HK-2 (cell line): ENCODE results near the gene SLC27A1.

Source experiments
- DNase-seq: peaks from one replicate; pipeline ENCODE4 v3.0.0-alpha.2; 2018; ENCODE audit not compliant: unreplicated experiment

SLC27A1 gene

DNA sequence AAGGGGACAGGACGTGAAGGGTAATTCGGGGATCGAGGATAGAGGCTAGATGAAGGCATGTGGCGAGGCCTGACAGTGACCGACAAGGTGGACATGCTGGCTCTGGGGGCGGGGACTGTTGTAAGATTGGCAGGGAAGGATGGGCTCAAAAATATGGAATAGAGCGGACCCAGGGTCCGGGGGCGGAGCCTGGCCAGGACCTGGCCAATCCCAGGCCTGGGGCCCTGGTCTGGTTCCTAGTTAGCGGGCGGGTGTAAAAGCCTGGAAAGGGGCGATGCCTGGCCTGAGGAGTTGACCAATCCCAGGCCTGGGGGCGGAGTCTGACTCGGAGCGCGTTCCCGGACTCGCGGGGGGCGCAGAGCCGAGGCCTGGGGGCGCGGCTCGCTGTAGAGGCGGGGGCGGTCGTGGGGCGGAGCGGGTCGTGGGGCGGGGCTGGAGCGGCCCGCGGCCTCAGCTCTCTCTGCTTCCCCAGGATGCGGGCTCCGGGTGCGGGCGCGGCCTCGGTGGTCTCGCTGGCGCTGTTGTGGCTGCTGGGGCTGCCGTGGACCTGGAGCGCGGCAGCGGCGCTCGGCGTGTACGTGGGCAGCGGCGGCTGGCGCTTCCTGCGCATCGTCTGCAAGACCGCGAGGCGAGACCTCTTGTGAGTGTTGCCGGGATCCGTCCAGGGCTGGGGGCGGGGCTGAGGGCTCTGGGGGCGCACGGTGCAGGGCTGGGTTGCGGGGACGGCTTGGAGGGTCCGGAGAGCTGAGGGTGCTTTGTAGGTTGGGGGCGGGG, at the start of gene SLC27A1:
SLC27A1 (plus strand) TSS at position 457 of the 774 bp plus-strand sequence; CDS start at position 474, 17 bp downstream.
- peak; percentile 98 for DNase-seq

DNA sequence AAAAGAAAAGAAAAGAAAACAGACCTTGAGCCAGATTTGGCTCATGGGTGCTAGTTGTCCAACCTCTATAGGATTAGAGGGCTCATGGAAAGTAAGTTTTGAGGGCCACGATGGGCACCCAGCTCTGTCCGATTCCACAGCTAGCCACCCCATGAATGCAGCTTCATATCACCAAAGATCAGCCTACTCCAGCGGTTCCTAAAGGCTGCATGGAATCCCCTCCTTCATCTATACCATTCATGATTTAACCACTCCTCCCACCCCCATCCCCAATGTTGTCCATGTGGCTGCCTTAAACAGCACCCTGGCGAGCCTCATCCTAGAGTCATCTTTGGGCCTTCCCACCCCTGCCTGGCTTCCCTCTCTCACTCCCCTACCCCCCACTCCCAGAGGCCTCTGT, 48.4 kb upstream of the SLC27A1 start:
- no peak for DNase-seq

DNA sequence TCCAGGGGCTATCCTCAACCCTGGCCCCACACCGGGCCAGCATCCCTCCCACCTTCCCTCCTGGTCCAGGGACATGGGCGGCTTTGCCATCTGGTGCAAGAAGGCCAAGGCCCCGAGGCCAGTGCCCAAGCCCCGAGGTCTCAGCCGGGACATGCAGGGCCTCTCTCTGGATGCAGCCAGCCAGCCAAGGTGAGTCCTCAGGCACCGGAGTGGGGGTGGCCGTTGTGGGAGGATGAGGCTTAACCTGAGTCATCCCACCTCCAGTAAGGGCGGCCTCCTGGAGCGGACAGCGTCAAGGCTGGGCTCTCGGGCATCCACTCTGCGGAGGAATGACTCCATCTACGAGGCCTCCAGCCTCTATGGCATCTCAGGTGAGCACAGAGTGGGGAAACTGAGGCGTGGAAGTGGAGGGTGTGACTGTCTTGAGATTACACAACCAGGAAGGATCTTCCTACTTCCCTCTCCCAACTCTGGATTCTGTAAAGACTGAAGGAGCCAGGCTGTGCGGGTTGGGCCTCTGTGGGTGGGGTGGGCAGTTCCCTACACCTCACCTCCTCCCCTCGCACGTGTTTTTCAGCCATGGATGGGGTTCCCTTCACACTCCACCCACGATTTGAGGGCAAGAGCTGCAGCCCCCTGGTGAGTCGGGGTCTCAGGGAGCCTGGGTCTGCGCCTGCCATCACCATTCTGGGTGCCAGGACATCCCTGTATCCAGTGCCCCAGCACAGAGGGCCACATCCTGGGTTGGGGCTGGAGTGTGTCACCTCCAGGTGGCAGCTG, 46.7 kb upstream of the SLC27A1 start:
- DNase-seq: no peak

DNA sequence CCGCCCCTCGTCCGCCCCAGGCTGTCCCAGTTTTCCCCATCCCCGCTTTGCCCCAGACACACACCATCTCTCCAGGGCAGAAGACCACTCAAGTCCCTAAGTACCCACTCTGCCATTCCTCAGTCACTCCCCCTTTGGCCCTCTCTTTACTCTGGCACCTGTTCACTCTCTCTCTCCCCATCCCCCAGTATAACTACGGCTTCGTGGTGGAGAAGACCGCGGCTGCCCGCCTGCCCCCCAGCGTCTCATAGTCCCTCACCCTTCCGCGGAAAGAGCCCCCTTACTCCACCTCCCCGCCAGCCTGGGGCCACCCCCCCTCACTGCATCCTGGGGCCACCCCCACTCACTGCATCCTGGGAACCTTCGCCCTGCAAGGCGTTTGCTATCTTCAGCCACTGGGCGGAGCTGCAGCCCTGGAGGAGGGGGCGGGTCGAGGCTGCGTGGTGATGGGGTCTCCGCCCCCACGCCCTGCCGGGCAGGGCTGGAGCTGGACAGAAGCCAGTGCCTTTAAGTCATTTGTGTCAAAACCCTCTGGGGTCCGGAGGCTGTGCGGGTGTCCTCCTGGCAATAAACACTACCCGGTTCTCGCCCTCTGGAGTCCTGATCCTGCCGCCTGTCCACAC, 45.5 kb upstream of the SLC27A1 start:
- no peak for DNase-seq

DNA sequence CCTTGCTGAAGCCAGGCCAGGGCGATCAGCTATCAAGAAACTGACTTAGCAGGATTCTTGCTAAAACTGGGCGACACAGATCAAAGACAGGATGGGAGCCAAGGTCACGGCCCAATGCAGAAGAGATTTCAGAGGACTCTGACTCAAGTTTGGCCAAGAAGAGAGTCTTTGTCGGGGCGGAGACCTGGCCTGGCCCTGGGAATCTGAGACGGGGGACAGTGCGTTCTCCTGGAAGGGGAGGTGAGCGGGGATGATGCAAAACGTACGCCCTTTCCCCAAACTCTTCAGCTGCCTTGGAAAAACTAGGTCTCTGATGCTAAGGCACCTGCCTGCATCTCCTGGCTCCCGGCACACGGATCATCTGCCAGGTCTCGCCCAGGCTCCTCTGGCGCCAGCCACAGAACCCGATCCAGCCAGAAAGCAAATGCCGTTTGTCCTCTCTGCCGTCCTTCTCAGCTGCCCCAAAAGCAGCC, 40.6 kb upstream of the SLC27A1 start:
- DNase-seq: no peak

DNA sequence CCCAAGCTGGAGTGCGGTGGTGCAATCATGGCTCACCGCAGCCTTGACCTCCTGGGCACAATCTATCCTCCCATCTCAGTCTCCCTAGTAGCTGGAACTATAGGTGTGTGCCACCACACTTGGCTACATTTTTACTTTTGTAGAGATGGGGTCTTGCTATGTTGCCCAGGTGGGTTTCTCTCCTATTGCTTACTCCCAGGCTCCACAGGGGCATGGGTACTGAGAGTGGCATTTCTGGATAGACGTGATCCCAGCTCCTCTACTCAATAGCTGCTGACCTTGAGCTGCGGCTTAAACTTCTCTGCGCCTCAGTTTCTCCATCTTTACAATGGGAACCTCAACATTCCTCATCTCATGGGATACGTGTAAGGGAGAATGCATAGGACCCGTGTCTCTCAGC, 38.9 kb upstream of the SLC27A1 start:
- no peak for DNase-seq

DNA sequence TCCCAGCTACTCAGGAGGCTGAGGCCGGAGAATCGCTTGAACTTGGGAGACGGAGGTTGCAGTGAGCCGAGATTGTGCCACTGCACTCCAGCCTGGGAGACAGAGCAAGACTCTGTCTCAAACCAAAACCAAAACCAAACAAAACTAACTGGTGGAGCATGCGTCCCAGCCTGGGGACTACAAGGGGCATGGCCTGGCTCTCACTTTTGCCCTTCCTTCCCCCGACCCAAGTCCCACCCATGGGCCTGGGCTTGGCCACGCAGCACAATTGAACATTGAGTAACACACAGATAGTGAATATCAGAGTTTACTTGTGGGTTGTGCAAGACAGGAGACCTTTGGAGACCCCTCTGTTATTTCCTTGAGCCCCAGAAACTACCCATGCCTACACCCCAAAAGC, 35.1 kb upstream of the SLC27A1 start:
- DNase-seq: no peak

DNA sequence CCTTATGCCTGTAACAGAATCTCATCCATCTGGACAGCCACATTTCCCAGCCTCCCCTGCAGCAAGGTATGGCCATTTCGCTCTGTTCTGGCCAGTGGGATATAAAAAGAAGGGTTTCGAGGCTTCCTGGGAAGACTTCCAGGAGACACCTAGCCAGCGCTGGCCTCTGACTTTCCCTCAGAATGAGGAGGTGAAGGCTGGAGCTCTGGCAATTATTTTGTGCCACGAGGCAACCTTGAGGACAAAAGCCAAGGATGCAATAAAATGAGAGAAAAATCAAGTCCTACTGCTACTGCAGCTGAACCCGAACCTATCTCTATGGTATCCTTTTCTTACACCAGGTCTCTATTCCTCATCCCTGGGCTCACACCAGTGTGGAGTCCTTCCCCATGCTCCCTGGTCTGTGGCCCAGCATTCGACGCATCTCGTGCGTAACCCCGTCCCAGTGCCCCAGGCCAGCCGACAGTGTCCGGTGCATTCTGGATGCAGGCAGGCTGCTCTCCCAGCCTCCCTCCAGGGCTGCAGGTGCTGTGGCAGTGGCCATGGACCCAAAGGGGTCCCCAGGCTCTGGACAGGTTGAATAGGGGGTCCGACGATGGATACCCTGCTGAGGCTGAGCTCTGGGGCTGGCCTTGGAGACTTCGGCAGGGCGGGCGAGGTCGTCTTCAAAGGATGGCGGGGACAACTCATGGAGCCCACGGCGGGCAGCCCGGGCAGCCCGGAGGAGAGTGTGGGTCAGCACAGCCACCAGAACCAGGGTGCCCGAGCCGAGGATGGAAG, 34.0 kb upstream of the SLC27A1 start:
- no peak for DNase-seq

DNA sequence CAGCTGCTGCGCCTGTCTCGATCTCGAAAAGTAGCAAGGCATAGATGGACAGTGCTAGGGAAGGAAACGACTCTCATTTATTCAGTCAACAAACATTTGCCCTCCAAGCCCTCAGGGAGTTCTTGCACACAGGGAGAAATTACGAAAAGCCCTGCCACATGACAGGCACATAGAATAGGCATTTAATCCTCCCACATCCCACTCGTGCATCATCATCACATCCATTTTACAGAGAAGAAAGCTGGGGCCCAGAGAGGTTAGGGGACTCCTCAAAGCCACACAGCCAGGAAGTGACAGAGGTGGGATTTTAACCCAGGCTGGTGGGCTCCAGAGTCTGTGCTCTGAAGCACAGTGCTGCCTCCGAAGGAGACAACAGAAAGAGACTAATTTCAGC, 33.5 kb upstream of the SLC27A1 start:
- DNase-seq: no peak

DNA sequence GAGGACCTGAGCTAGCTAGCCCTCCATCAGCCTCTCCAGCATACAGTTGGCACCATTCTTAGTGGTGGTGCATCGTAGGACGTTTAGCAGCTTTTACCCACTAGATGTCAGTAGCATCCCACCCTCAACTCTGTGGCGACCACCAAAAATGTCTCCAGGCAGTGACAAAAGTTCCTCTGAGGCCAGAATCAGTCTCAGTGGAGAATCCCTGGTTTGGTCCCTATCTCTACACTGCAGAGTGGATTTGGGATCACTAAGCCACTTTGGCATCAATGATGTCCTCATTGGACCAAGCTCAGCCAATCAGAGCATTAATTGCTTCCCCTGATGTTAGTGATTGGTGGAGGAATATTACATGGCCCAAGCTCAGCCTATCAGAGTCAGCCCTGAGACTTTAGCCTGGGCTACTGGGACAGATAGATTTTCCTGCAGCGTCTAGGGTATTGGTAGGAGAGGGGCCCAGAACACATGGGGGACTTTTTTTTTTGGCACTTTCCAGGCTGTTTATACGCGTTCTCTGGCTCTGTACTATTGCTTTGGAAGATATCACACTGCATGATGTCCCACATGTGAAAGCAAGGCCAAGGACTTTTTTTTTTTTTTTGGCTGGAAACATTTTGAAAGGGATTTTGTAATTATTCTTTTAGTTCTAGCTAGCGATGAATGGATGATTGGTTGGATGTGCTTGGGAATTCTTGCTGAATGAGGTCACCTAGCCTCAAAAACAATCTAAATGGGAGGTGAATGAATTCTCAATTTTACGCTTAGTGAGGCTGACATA, 28.9 kb upstream of the SLC27A1 start:
- no peak for DNase-seq

DNA sequence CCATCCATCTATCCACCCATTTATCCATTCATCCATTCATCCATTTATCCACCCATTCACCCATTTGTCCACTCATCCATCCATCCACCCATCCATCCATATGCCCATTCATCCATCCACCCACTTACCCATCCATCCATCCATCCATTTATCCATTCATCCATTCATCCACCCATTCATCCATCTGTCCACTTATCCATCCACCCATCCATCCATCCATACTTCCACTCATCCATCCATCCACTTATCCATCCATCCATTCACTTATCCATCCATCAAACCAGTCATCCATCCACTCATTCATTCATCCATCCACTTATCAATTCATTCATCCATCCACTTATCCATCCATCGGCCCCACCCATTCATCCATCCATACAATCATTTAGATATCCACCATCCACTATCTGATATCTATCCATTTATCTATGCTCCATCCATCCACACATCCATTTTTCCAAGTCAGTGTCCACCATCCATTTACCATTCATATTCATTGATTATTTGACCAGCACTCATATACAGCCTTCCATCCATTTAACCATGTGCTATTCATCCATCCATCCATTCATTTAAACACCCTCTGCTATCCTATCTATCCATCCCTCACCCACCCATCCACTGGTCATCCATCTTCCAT, 24.7 kb upstream of the SLC27A1 start:
- DNase-seq: no peak

DNA sequence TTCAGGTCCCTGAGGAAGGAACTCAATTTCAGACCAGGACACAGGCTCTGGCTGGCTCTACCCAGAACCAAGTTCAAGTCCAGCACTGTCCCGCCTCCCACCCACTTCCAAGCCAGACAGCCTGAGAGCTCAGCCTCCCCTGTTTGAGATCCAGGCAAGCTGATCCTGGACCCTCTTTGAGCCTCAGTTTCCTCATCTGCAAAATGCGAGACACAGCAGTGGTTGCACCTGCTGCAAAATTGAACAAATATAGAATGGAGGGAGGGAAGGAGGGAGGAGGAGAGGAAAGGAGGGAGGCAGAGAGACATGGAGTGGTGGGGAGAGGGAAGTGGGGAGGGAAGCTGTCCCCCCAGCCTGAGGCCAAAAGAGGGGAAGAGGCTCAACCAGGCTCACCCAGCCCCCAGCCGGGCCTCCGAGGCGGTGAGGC, 22.6 kb upstream of the SLC27A1 start:
- no peak for DNase-seq

DNA sequence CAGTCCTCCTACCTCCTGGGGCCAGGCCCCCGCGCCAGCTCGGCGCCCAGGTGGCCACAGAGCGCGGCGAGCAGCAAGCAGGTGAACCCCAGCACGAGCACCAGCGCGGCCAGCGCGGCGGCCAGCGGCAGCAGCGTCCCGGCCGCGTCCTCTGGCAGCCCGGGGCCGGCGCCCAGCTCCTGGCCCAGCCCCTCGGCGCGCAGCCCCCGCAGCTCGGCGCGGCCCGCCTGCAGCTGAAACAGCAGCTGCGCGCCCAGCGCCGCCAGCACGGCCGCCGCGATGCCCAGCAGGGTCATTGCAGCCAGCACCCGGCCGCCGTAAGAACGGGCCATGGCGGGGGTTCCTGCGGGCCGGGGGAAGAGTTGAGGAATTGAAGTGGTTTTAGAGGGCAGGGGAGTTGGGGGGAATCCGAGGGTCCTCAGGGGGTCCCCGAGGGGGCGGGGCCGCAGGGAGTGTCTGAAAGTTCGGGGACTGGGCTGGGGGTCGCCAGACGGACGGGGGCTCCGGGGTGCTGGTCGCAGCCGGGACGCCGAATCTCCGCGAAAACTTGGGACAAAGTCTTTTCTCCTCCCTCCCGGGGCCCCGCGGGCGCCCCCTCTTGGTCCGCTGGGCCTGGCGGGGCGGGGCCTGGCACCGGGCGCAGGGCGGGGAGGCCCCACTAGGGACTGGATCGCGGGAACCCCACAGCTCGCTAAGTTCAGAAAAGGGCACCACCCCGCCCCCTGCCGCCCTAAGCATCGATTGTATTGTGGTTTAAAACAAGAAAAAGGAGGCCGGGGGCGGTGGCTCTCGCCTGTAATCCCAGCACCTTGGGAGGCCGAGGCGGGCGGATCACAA, 22.0 kb upstream of the SLC27A1 start, which contains the start of gene TMEM221:
TMEM221 (minus strand) TSS at position 538 of the 837 bp plus-strand sequence; CDS start at position 332, 206 bp downstream.
- DNase-seq: peak; percentile 51

DNA sequence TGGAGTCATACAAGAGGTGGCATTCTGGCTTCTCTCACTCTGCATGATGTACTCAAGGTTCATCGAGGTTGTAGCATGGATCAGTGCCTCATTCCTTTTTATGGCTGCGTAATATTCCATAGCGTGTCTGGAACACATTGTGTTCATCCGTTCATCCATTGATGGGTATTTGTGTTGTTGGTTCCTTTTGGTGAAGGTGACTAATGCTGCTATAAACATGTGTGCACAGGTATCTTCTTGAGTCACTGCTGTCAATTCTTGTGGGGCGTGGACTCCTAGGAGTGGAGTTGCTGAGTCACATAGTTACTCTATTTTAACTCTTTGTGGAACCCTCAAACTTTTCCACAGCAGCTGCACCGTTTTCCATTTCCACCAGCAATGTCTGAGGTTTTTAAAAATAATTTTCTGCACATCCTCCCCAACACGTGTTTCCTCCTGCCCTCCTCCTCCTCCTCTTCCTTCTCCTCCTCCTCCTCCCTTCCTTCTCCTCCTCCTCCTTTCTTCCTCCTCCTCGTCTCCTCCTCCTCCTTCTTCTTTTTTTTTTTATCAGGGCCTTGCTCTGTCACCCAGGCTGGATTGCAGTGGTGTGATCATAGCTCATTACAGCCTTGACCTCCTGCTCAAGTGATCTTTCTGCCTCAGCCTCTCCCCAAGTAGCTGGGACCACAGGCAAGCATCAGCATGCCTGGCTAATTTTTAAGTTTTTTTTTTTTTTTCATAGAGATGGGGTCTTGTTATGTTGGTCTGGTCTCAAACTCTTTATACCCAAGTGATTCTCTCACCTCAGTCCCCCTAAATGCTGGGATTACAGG, 19.9 kb upstream of the SLC27A1 start:
- DNase-seq: peak; percentile 32

DNA sequence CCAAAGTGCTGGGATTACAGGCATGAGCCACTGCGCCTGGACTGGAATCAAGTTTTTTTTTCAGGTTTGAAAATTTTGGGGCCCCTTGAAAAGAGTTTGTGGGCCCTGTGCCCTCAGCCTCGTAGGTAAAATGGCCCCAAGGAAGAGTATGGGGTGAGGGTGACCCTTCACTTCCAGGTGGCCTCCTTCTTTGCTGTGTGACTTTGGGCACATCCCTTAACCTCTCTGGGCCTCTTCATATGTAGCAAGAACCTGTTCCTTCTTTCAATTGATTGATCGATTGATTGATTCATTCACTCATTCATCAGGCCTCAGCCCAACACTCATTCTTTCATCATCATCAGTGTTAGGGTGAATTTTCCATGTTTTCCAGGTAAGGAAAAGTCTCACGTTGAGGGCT, 18.5 kb upstream of the SLC27A1 start:
- no peak for DNase-seq

DNA sequence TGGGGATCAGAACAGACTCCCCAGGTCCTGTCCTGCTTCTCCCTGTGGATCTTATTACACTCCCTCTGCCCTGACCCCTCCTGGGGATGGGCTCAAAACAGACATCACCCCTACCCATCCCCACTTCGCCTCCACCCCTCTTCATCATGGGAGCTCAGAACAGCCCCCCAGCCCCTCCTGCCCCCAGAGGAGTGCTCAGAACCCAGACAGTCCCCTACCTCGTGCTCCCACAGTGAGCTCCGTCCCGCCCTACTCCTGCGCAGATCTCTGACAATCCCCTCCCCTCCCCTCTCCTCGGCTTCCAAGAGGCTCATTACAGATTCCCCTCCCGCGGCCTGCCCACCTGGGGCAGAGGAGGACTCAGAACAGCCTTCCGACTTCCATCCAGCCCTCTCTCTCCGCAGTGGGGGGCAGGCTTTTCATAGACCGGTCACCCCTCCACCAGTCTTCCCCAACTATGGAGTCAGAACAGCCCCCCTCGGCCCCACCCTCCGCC, 15.7 kb upstream of the SLC27A1 start:
- no peak for DNase-seq

DNA sequence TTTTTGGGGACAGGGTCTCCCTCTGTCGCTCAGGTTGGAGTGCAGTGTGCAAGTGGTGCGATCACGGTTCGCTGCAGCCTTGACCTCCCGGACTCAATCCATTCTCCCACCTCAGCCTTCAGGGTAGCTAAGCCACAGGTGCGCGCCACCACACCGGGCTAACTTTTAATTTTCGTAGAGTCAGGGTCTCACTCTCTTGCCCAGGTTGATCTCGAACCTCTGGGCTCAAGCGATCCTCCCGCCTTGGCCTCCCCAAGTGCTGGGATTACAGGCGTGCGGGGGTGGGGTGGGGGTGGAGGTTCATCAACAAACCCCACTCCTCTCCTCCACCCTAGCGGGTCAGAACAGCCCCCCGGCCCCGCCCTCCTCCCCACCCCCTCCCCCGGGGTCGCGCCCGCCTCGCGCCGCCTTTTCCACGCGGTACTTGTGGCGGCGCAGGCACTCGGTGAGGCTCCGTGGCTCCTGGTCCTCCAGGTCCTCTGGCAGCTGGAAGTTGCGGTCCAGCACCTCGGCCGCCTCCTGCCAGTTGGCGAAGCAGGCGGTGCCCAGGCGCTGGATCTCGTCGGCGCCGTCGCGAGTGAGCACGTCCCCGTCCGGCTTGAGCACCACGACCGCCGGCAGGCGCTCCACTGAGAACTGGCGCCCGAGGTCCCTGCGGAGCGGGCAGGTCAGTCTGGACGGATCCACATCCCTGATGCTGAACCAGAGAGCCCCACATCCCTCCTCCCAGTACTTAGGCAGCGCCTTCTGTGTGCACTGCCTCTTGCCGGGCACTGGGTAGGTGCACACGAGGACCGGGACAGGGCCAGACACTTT, 14.8 kb upstream of the SLC27A1 start:
- DNase-seq: no peak

DNA sequence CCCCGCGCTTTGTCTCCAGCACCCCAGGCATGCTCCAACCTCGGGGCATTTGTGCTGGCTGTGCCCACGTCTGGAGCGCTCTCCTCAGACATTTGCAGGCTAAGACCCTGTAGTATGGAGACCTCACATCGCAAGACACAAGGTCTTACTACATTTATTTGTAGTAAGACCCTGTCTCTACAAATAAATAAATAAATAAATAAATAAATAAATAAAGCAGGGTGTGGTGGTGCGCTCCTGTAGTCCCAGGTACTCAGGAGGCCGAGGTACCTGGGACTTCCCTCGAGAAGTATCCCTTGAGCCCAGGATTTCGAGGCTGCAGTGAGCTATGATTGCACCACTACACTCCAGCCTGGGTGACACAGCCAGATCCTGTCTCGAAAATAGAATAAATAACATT, 14.2 kb upstream of the SLC27A1 start:
- DNase-seq: no peak
